Hematopoietic multipotent progenitor cell treated with erythropoietin and hydrocortisone succinate and interleukin-3 and kit ligand, for 17 days (in vitro differentiated cells): Measurements from ENCODE around the gene GPR18.

ENCODE experiments used
- DNase-seq: peaks from one replicate; pipeline ENCODE4 v3.0.0-alpha.2; 2015; ENCODE audit warnings: low spot score

The GPR18 gene

GRCh38 chr13:99258210-99258860 lies at the start of gene GPR18:
TSS of gene GPR18 (minus strand) at chr13:99258379. CDS start at chr13:99255872, 2,507 bp downstream.
- DNase-seq, result no peak

- peak; percentile 49 for DNase-seq
These were observed 49.6 kb upstream of the GPR18 start for GRCh38 chr13:99307648-99308339.

- peak; percentile 29 for DNase-seq
These were observed 49.1 kb upstream of the GPR18 start, which contains the start of gene GPR183 for GRCh38 chr13:99307247-99307646. TSS of gene GPR183 (minus strand) at chr13:99307399. CDS start at chr13:99296145, 11,254 bp downstream.

DNA sequence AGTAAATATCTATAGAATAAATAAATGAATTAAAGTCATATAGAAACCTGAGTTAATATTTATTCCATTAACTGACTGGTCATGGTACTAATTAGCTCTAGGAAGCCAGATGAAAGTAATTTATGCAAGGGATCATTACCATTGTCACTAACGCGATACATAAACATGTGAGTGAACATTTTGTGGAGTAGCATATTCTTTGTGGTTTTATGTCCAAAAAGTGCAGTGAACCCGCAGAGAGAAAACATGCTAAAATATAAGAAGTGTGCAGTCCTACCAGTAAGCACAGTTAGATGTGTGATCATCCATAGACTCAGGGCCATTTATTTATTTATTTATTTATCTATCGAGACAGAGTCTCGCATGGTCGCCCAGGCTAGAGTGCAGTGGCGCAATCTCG lies 47.4 kb upstream of the GPR18 start:
- DNase-seq, result no peak

DNA sequence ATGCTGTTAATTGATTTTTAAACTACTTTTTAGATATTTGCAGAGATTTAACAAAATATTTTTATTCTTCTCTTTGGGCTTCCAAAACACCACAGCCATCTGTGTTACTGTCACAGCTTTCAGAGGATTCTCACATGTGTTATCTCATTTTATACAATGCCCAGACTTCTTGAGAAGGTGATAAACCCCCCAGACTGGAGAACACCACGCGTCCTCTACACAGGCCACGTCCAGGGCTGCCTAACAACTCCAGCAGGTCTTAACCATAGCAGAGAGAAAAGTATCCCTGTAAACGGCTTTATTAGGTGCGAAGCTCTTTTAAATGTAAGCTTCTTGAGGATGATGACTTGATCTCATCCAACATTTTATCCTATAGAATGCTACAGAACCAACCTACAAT lies 47.0 kb upstream of the GPR18 start:
- DNase-seq, result no peak

GRCh38 chr13:99304541-99304940 lies 46.4 kb upstream of the GPR18 start:
- no peak for DNase-seq

GRCh38 chr13:99303863-99304521 lies 45.8 kb upstream of the GPR18 start:
- no peak for DNase-seq

GRCh38 chr13:99302637-99303505 lies 44.7 kb upstream of the GPR18 start:
- no peak for DNase-seq

GRCh38 chr13:99301913-99302636 lies 43.9 kb upstream of the GPR18 start:
- no peak for DNase-seq

- DNase-seq, result no peak
These were observed 43.1 kb upstream of the GPR18 start for GRCh38 chr13:99301056-99301838.

DNA sequence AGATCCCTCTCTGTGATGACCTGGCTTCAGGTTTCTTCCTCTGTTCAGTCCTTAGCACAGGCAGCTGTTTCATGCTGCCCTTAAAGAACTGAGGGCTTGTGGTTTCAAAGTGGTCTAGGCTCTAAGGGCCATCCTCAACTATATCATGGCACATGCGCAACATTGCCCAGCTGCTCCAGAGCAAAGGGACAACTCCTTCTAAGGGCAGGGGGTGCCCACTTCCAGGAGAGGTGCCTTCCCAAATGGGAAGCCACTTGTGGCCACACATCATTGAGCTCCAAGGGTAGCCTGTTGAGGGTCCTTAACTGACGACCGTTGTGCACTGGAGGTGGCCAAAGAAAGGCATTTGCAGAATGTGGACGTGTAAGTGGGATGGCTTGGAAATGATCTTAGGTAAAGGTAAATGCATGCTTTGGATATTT lies 41.8 kb upstream of the GPR18 start:
- DNase-seq, result no peak

DNA sequence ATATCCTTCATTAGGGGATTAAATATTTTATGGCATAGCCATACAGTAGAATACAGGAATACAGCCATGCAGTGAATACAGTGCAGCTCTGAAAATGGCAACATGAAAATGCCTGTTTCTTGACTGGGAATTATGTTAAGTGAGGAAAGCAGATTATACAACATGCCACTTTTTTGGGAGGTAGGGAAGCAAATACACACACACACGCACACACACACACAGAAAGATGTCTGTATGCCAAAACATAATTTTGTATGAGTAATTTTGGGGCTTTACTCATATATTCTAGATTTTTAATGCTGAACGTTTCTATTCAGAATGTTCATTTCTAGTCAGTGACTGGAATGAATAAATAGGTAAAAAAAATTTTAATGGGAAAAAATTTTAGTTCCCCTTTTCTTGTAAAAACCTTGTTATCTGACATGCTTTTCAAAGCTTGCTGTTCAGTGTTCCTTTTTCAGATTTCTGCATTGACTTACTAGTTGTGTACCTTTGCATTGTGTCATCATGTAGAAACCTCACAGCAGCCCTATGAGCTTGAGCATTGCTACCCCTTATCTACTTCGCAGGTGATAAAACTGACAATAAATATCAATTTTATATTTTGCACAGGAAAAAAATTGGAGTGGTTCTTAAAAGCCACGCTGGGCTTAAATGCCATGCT lies 41.2 kb upstream of the GPR18 start:
- no peak for DNase-seq

DNA sequence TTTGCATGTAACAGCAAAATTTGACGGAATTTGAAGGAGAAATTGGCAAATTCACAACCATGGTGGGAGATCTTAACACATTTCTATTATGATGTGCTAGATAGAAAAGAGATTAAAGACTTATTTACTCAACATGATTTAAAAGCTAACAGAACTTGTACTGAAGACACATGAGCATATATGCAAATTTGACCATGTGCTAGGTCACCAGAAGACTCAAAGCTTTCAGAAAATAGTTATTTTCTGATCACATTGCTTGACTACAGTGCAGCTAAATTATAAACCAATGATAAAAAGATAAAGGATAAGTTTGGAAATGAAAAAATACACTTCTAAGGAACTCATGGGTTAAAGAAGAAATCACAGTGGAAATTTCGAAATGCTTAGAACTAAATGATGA lies 39.9 kb upstream of the GPR18 start:
- no peak for DNase-seq

DNA sequence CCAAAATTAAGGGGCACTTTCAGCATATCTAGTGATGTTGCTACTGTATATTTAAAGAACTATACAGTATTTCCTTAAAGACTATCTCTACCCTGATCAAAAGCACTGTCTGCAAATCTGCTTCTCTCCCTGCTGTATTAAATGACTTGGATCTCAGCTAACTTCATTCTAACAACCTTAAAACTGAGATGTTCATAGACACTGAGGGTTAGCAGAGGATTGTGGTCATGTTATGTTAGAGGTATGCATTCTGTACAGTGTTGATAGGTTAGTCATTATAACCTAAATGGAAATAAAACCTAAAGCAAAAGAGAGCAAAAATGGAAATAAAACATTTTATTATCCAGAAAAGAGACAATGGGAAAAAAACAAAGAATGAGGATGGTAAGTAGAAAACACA lies 39.2 kb upstream of the GPR18 start:
- no peak for DNase-seq

DNA sequence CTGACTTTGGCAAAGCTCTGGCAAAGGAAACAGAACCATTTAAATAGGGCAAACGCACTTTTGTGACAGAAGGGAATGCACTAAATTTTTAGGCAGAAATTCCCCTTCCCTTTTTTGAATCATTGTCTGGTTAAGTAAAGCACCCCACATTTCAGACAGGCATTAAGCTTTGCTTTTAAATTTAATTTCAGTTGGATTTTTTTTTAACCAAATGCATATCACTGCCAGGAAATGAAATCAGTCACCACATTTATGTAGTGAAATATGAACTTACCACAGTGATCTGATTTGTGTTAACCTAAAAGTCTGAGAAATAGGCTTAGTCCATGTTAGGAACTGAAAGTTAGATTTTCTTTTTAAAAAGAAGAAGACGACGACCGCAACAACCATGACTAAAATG lies 38.2 kb upstream of the GPR18 start:
- no peak for DNase-seq

DNA sequence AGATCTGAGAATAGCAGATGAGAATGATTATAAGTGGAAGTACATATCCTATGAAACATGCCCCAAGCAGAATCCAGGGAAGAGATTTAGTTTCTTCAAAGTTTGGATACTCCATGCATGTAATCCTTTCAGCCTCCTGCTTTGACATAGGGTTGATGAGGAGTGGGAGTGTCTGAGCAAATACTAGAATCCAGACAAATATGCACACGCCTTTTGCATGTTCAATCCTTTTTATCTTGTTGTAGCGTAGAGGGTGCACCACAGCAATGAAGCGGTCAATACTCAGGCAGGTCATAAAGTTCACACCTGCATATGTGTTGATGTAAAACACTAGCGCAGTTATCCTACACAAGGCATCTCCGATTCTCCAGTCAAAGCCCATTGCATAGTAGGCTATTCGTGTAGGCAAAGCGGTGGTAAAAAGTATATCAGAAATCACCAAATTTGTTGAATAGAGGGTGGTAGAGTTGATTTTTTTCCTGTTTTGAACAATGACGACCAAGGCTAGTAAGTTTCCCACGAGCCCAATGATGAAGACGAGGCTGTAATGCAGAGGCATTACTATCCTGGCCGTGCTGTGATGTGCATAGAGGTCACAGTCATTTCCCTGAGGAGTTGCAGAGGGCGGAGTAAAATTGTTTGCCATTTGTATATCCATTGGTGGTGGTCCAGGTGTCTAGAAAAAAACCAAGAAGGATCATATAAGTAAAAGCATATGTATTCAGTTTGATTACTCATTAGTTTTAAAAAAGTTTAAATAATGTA lies 37.5 kb upstream of the GPR18 start:
- no peak for DNase-seq

DNA sequence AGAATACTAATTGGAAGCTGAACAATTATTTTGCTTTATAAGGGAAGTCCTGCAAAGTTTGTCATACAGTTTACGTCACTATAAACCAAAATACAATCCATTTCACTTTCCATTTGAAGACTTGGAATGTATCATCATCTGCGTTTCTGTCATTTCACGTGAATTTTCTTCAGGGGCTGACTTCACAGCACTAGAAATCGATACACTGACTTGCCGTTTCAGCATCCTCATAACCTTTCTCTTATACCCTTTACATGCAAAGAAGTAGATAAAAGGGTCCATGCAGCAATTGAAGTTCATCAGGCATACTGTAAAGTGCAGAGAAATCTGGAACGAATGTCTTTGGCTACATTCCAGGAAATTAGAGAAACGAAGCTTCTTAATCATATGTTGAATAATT lies 36.8 kb upstream of the GPR18 start:
- DNase-seq, result no peak

DNA sequence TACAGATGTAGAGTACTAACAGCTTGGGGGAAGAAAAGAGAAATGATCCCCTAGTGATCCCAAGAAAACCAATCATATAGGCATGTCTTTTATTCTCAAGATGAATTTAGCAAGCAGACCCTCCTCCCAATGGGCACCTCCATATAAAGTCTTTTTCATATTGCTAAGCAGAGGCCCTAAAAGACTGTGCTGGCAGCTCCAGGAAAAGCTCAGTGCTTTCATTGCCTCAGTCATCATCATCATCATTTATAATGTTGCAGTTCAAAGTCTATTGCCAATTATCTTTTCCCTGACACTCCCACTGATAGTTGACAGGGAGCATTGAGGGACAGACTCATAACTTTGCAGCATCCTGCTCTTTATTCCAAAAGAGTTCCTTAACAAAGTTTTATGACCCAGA lies 36.0 kb upstream of the GPR18 start:
- no peak for DNase-seq

GRCh38 chr13:99293178-99293577 lies 35.0 kb upstream of the GPR18 start:
- DNase-seq, result no peak
